Measurements from ENCODE around the gene SNHG17.
"Not testable (repeated sequence)": the region's sequence is repeated elsewhere in the genome, so short reads cannot be mapped to it uniquely, and the experiment has no call there.

SNHG17 gene

GRCh38 chr20:38471245-38471644, 36.1 kb upstream of the SNHG17 start:
- no peak for DNase-seq (ENCODE audit: extremely low read depth, low read depth)
- no peak for TF ChIP-seq CTCF (IDR thresholded peaks at IDR 0.05; ENCODE audit: low read depth, low read length)

GRCh38 chr20:38466983-38467382, 31.9 kb upstream of the SNHG17 start:
- TF ChIP-seq CTCF (IDR thresholded peaks at IDR 0.05; ENCODE audit: low read depth, low read length): no peak
- no peak for DNase-seq (ENCODE audit: extremely low read depth, low read depth)

GRCh38 chr20:38466171-38466570, 31.0 kb upstream of the SNHG17 start:
- TF ChIP-seq CTCF (IDR thresholded peaks at IDR 0.05; ENCODE audit: low read depth, low read length): no peak
- DNase-seq (ENCODE audit: extremely low read depth, low read depth): no peak

DNA sequence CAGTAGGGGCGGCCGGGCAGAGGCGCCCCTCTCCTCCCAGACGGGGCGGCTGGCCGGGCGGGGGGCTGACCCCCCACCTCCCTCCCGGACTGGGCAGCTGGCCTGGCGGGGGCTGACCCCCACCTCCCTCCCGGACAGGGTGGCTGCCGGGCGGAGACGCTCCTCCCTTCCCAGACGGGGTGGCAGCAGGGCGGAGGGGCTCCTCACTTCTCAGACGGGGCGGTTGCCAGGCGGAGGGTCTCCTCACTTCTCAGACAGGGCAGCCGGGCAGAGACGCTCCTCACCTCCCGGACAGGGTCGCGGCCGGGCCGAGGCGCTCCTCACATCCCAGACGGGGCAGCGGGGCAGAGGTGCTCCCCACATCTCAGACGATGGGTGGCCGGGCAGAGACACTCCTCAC, 26.4 kb upstream of the SNHG17 start:
- DNase-seq (ENCODE audit: extremely low read depth, low read depth): not testable (repeated sequence)

GRCh38 chr20:38461167-38461566, 26.0 kb upstream of the SNHG17 start:
- not testable (repeated sequence) for DNase-seq (ENCODE audit: extremely low read depth, low read depth)

DNA sequence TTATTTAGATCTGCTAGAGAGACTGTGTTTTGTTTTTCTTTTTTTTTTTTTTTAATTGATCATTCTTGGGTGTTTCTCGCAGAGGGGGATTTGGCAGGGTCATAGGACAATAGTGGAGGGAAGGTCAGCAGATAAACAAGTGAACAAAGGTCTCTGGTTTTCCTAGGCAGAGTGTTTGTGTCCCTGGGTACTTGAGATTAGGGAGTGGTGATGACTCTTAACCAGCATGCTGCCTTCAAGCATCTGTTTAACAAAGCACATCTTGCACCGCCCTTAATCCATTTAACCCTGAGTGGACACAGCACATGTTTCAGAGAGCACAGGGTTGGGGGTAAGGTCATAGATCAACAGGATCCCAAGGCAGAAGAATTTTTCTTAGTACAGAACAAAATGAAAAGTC, 25.5 kb upstream of the SNHG17 start:
- not testable (repeated sequence) for DNase-seq (ENCODE audit: extremely low read depth, low read depth)

GRCh38 chr20:38460040-38460623, 25.0 kb upstream of the SNHG17 start:
- no peak for DNase-seq (ENCODE audit: extremely low read depth, low read depth)
- no peak for TF ChIP-seq CTCF (IDR thresholded peaks at IDR 0.05; ENCODE audit: low read depth, low read length)

GRCh38 chr20:38458314-38458713, 23.2 kb upstream of the SNHG17 start:
- TF ChIP-seq CTCF (IDR thresholded peaks at IDR 0.05; ENCODE audit: low read depth, low read length): no peak
- DNase-seq (ENCODE audit: extremely low read depth, low read depth): no peak

GRCh38 chr20:38454556-38455473, 19.7 kb upstream of the SNHG17 start:
- TF ChIP-seq CTCF (IDR thresholded peaks at IDR 0.05; ENCODE audit: low read depth, low read length): no peak
- DNase-seq (ENCODE audit: extremely low read depth, low read depth): no peak

Measured in AG09319 (cell line).